SK-N-DZ (cell line): ENCODE results near the gene ALS2CL.

Experiments used
- DNase-seq: peaks from one replicate; pipeline ENCODE4 v3.0.0-alpha.2; 2015; ENCODE audit warnings: low spot score

The ALS2CL gene

DNA sequence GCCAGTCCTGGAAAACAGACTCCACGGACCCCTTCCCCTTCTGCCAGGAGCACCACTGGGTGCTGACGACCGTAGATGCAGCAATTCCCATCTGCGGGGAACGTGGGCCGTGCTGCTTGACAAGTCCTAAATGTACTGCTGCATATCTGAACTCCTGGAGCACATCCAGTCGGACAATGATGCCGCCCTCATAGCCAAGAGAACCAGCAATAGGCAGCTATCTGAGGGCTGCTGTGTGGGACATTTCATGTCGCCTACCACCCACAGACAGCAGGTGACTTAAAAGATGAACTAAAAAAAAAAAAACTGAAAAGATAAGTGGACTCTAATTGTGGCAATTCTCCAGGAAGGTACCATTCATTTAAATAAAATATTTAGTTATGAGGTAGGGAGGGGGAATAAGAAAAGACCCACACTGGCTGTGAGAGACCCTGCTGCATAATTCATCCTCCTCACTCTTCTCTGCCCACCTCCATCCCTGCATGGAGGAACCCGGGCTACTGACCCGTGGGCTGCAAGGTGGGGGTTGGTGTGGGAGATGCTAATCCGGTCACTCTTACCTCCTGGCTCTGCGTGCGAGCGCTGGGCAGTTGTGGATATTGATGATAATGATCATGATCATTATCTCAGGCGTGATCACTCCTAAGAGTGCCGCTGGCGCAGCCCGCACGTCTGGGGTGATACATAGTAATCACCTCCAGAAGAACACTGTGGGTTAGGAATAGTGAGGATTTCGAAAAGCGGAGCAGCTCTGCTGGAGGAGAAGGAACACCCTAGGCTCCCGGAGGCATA lies 28.3 kb downstream of the ALS2CL start:
- no peak for DNase-seq

DNA sequence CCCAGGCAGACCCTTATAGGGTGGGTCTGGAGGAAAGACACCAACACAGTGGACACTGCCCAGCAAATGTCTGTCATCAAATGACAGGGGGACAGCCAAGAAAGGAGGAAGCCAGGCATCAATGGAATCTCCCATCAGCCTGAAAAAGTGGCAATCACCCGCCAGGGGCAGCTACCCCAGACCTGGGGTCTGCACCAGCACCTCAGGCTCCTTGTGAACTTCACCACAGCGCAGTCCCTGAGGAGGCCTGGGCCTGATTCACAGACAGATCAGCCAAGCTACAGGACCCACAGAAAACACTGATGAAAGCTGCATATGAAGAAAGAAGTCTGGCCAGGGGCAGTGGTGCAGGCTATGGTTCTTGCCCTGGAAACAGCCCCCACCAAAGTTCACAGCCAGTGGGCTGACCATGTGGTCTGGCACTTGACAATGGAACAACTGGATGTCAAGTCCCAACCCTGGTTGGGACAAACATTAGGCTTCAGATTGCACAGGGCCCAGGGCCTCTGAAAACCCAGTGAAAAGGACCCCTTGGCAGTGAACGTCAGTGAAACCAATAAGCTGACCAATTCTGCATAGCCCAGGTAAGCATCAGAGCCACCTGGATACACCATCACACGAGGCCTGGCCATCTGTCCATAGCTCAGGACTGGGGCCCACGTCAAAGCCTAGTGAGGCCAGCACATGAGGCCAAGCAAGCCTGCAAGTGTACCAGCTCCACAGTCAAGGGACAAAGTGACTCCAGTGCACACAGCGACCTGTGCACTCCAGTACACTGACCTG lies 29.1 kb downstream of the ALS2CL start:
- DNase-seq = no peak

DNA sequence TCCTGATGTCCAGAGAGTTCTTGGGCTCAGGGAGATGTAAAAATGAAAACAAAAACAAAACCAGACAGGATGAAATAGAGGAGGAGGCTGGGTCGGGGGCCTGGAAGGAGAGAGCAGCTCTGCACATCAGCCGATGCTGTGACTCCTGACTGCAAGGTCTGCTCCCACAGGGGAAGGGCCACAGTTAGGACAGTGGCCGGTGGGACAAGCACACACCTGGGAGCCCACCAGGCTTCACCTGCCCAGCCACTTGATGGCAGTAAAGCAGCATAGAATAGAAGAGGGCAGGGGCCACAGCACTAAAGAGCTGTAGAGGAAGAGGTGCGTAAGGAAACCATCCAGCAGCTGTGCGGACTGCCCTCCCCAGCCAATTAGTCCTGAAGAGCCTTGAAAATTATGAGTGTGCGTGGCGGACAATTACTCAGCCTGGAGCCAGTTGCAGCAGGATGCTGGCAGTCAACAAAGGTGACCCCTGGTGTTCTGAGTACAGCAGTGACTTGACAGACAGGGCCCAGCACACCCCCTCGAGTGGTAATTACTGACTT lies 29.8 kb downstream of the ALS2CL start:
- peak; percentile 11 for DNase-seq

DNA sequence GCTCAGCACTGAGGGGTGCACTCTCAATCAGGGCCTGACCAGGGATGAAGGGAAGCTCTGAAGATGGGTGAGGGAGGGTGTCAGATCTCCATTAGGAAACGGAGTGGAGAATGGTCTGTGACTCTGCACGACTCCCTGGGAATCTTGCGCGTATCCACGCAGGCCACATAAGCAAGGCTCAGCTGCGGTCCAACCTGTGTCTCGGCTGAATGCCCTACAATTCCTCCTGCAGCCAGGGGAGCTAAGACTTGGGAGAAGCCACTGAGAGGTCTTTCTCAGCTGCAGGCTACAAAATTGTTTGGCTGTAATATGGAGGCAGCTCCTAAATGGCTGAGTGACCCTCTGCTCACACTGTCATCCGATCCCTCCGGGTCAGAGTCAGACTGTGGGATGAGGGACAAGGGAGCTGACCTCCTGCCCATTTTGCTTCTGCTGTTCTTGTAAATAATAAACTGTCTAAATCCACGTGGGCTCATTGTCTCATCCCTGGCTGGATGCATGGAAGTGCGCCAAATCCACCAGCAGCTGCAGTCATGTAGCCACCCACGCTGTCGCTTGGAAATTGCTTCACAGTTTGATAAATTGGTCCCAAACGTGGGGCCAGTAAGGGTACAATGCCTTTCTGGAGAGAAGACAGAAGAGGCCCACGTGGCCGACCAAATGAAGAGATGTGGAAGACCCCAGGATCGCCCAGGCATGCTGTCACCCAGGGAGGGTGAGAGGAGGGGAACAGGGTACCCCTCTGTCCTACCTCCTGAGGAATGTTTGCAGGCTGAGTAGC lies 30.5 kb downstream of the ALS2CL start:
- DNase-seq = no peak

DNA sequence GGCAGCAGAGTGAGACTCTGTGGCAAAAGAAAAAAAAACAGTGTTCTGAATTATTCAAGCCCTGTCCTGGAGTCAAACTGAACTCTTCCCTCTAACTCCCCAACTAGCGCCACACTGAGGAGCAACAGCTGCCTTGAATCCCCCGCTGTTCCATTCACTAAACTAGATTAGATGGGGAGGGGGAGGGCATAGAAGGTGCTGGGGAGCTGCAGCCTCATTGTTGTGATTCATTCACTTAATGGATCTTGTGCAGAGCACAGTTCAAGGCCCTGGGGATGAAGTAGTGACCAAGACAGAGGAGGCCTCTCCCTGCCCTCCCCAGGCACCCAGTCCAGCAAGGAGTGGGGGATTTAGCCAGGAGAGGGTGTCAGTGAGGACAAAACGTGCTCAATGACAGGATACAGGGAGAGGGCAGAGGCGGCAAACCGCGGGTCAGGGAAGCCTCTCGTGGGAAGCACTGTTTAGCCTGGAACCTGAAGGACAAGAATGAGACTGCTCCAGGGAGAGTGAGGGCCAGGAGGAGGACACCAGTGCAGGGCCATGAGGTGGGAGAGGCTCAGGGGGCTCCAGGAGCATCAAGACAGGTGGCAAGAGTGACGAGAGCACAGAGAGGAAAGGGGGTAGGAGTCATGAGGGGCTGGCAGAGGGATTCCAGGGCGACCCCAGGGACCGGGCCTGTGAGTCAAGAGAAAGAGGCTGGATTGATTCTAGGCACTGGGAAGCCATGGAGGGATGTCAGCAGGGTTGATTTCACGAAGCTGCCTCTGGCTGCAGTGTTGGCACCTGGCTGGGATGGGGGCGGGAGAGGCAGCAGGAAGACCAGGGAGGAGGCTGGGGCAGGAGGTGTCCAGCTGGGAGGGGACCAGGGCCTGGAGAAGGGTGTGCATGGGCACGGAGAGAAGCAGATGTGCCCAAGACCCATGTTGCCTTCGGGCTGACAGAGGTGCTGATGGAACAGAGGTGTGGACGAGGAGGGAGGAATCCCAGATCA lies 31.4 kb downstream of the ALS2CL start:
- no peak for DNase-seq

DNA sequence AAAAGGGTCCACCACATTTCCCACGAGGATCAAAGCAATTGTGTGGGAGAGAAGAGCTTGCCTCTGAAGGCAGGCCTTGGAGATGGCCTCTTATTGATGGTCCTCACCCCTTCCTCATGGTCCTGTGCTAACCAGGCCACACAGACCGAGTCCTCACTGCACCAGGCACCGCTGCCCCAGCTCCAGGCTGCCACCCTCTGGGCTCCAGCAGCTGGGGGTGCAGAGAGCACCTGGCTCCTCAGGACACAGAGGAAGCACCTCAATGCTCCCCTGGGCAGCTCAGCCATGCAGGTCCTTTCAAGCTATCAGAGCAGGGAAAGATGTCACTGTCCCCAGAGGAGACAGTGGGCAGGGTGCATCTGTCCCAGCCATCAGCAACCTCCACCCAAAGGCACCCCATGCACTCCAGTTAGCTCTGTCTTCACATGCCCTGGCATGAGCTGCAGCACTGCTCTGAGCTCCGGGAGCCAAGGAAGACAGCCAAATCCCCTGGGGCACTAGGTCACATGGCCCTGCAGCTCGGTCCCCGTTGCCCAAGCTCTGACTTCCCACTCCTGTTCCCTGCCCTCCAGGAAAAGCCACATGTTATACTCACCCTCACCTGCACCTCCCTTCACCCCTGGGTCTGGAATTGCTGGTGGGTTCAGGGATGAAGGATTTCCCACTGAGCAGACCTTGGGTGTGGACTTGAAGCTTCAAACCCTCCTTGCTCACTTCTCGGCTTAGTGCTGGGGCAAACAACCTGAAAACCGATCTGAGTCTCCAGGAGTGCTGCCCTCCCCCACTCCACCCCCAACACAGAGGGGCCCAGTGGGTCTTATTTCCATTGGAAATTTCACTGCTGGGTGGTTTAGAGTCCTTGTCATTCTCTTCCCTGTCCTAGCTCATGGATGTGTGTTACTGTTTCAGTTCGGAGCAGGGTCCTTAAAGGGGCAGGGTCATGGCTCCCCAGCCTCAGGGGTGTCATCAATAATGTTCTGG lies 32.6 kb downstream of the ALS2CL start:
- no peak for DNase-seq

DNA sequence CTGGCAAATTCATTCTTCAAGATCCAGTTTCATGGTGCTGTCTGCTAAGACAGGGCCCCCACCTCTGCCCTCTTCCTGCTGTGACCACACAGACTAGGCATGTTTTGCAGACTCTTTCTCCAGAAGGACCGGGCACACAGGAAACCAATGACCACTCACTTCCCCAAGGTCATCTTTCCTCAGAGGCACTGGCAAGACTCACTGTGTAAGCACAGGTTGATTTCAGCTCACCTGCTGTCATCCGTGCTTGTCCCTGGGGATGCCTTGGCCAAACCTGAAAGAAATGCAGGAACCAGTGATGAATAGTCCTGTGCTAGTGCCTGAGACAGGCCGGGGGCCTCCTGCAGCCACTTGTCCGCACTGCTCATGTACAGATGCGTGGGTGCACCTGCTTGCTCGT lies 33.5 kb downstream of the ALS2CL start:
- DNase-seq = no peak

DNA sequence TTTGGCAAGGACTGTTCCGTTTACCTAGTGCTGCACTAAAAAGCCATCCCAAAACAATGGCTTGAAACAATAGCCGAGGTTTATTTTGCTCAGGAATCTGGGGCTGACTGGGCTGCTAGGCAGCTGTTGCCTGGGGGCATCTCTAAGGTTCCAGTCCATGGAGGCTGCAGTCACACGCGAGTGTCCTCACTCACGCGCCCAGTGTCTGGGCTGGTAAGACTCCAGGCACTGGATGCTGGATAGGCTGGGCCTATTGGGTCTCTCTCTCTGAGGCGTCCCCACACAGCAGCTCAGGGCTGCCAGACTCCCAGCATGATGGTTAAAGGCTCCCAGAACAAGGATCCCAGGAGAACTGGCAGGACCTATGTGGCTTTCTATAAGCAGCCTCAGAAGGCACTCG lies 34.2 kb downstream of the ALS2CL start:
- DNase-seq = no peak

DNA sequence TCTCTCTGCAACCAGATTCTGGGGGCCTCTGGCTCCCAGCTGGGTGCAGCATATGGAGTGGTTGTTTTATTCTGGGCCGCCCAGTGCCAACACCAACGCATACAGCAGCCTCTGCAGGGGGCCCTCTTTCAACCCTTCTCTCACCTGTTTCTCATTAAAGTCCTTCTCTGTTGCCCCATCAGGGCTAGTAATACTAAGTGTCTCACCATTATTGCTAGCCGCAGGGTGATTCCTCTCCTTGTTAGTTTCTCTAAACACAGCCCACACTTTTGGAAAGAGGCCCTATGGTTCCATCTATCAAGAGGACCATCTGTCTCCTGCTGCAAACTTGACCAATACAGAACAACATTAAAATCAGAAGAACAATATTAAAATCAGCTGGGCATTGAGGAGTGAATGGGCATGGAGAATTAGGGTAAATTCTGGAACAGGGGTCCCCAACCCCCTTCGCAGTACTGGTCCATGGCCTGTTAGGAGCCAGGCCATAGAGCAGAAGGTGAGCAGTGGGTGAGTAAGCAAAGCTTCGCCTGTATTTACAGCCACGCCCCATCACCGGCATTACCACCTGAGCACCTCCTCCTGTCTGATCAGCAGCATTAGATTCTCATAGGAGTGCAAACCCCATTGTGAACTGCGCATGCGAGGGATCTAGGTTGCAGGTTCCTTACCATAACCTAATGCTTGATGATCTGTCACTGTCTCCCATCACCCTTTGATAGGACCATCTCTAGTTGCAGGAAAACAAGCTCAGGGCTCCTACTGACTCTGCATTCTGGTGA lies 36.5 kb downstream of the ALS2CL start:
- no peak for DNase-seq

DNA sequence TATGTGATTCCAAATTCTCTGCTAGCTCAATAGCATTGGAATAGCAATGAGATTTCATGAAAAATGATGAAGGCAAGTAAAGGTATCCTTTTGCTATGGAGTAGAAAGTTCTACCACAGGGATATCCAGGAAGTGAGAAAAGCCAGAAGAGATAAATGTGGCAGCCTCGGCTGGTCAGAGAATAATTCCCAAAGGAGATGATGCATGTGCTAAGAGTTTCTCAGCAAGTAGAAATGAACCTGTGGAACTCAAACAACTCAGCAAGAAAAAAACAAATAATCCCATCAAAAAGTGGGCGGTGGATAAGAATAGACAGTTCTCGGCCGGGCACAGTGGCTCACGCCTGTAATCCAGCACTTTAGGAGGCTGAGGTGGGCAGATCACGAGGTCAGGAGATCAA lies 38.2 kb downstream of the ALS2CL start:
- no peak for DNase-seq

DNA sequence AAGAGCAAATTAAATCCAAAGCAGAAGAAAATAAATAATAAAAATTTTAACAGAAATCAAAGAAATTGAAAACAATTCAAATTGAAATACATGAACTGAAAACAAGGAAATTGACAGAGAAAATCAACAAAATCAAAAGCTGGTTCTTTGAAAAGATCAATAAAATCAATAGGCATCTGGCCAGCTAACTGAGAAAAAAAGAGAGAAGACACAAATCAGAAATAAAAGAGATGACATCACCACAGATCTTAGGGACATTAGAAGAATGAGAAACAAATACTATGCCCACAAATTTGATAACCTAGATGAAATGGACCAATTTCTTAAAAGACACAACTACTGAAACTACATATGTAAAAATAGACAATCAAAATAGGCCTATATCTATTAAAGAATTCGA lies 42.4 kb downstream of the ALS2CL start:
- no peak for DNase-seq

DNA sequence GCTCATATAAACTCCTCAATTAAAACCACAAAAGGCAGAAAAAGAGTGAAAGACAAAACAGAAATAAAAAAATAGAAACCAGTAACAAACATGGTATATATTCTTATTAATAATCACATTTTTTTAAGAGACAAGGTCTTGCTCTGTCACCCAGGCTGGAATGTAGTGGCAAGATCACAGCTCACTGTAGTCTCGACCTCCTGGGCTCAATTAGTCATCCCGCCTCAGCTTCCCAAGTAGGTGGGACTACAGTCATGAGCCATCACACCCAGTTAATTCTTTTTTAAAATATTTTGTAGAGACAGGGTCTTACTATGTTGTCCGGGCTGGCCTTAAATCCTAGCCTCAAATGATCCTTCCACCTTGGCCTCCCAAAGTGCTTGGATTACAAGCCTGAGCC lies 44.0 kb downstream of the ALS2CL start:
- no peak for DNase-seq

DNA sequence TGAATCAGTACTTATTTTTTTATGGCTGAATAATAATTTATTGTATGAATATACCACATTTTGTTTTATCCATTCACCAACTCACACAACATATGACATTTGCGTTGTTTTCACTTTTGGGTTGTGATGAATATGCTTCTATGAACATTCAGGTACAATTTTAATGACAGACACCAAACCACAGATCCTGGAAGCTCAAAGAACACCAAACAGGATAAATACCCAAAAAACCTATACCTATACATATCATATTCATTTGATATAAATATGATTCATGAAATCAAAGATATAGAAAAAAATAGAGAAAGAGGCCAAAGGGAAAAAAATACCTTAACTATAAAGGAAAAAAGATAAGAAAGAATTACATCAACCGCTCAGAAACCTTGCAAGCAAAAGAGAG lies 45.4 kb downstream of the ALS2CL start:
- no peak for DNase-seq

DNA sequence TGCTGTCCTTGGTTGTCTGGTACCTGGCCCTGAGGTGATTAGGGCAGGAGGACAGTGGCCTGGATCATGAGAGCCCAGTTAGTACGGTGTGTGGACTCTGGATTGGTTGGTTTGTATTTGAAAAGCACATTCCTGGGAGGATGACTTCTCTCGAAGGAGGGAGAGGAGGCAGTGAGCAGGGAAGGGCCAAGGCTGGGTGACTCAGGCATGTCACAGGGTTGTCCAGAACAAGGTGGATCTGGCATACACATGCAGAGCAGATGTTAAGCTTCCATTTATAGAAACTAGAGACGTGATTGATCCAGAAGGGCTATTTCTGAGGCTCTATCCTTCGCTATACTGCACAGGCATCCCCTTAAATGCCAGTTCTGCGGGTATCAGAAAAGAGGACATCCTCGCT lies 46.8 kb downstream of the ALS2CL start:
- DNase-seq = no peak

DNA sequence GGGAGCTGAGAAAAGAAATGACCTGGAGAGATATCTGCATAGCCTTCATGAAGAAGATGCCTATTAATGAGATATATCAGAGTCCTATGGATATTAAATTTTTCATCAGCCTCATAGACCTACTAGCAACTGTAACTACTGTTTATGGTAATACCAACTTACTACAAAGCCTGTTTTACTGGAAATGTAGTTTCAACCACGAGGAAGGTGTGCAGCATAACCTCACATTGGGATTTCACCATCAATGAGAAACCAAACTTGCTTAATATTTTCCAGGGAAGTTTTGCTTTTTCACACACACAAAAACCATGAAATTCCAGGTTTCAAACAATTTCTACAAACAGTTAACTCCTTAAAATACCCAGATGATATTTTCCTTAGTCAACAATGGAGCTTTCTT lies 49.8 kb downstream of the ALS2CL start:
- DNase-seq = no peak

DNA sequence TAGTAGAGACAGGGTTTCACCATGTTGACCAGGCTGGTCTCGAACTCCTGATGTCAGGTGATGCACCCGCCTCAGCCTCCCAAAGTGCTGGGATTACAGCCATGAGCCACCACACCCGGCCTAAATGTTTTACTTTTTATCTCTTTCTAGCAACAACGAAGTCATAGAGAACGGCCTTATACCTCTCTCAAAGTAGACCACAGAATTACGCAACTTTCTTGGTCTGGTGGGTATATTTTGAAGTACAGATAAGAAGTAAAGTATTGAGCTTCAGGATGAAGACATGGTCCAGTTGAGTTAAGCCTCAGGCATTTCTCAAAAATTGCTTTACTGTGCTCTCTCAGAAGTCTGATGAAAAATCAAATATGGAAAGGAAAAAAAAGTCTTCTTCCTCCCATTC lies 50.5 kb downstream of the ALS2CL start:
- DNase-seq = no peak

DNA sequence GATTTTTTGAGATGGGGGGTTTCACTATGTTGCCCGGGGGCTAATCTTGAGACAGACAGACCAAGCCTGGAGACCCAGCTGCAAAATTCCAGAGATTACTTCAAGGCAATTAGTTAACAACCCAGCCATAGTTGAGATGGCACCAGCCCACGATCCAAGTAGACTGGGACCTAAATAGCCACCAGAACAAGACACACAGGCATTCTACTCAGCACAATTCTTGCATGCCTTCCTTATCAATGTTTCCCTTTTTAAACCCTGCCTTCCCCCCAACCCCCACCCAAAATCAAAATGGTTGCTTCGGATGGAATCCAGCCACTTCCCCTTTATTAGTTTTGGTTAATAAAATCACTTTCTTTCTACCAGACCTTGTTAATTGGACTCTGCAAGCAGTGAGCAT lies 52.6 kb downstream of the ALS2CL start:
- DNase-seq = no peak

DNA sequence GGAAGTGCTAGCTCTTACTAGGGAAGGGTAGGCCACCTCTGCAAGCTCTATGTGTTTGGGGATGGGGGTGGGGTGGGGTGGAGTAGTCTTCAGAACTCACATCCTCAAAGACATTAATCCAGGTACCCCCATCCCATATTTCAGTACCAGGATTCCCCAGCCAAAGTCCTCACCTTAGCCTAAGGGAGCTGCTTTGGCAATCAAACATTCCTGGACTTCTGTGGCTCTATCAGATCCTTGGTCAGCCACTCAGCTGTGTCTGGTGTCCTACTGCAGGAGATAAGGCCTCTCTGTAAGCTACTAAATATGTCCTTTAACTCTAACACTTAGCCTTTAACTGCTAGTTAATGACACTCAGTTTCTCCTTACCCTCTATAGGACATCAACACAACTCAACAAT lies 54.3 kb downstream of the ALS2CL start:
- DNase-seq = no peak

DNA sequence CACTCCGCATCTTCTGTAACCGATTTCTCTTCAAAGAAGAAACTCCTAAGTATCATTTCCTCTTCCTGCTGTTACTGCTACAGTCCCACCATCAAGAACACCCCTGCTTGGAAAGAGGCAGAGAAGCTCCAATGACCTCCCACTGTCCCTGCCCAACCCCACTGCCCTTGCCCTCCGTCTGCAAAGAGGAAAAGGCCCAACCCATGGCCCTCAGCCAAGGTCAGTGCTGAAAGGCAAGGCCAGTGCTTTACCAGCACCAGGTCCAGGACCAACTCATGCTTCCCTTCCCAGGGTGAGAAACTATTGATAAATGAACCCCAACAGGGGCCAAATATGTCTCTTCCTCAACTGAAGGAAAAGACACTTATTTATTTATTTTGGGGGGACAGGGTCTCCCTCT lies 58.6 kb downstream of the ALS2CL start:
- no peak for DNase-seq
